HepG2 (cell line): ENCODE results near the gene APOC3. TPM values are rescaled to one million over a fixed set of nuclear protein-coding genes. Genes with fewer than 3 reads are reported as not detected.

Source experiments
- CSRNP1 ChIP-seq: sonication (generic); formaldehyde crosslinking; IDR thresholded peaks from 2 replicates; pipeline ENCODE4 v1.8.1; 2023; ENCODE audit warnings: mild to moderate bottlenecking, missing genetic modification reagents
- FOSL1 ChIP-seq: sonication (generic); formaldehyde crosslinking; IDR thresholded peaks from 2 replicates; pipeline ENCODE4 v1.9.0; 2021; ENCODE audit warnings: missing genetic modification reagents, borderline replicate concordance
- FOXC1 ChIP-seq: sonication (generic); formaldehyde crosslinking; IDR thresholded peaks from 2 replicates; pipeline ENCODE4 v1.8.0; 2022; ENCODE audit warnings: mild to moderate bottlenecking, missing genetic modification reagents, borderline replicate concordance
- GABPA ChIP-seq, 2 experiments: IDR thresholded peaks; 2 replicates each; pipeline ENCODE4 v1.6.1; 2011 to 2016; ENCODE audit warnings: low read depth in 2 of 2, low read length in 1 of 2, missing biosample characterization in 1 of 2, missing genetic modification characterization in 1 of 2
- MTF2 ChIP-seq: sonication (generic); formaldehyde crosslinking; IDR thresholded peaks from 2 replicates; pipeline ENCODE4 v1.5.0; 2020; ENCODE audit warnings: missing genetic modification reagents, borderline replicate concordance
- NFYC ChIP-seq: IDR thresholded peaks from 2 replicates; pipeline ENCODE4 v1.6.1; 2016; ENCODE audit warnings: missing genetic modification reagents, missing compliant biosample characterization
- NR3C1 ChIP-seq: sonication (generic); formaldehyde crosslinking; IDR thresholded peaks from 2 replicates; pipeline ENCODE4 v1.4.0; 2020; ENCODE audit warnings: missing genetic modification reagents
- POGZ ChIP-seq: sonication (generic); formaldehyde crosslinking; IDR thresholded peaks from 2 replicates; pipeline ENCODE4 v1.4.0; 2020; ENCODE audit warnings: mild to moderate bottlenecking, missing genetic modification reagents
- REL ChIP-seq: sonication (generic); formaldehyde crosslinking; conservative IDR thresholded peaks from 2 replicates; pipeline ENCODE4 v1.8.0; 2022; ENCODE audit warnings: mild to moderate bottlenecking, missing genetic modification reagents, moderate library complexity
- SIX1 ChIP-seq: sonication (generic); formaldehyde crosslinking; IDR thresholded peaks from 2 replicates; pipeline ENCODE4 v1.4.0; 2020; ENCODE audit warnings: missing genetic modification reagents, borderline replicate concordance
- SOX6 ChIP-seq, 2 experiments: fragments of 450-650 bp in 1 of 2; sonication (generic) in 1 of 2; formaldehyde crosslinking in 1 of 2; IDR thresholded peaks; 2 replicates each; pipeline versions ENCODE4 v1.4.0 to v1.6.1; 2017 to 2020; ENCODE audit warnings: antibody characterized with exemption in 1 of 2, mild to moderate bottlenecking in 1 of 2, missing genetic modification reagents in 1 of 2
- ZFX ChIP-seq: sonication (generic); formaldehyde crosslinking; IDR thresholded peaks from 2 replicates; pipeline ENCODE4 v1.4.0; 2020; ENCODE audit warnings: mild to moderate bottlenecking, low read depth, missing genetic modification reagents, moderate library complexity
- ZNF180 ChIP-seq: sonication (generic); formaldehyde crosslinking; IDR thresholded peaks from 2 replicates; pipeline ENCODE4 v1.4.0; 2020; ENCODE audit warnings: low read depth, missing genetic modification reagents, borderline replicate concordance
- ZNF431 ChIP-seq: sonication (generic); formaldehyde crosslinking; IDR thresholded peaks from 2 replicates; pipeline ENCODE4 v1.9.0; 2022; ENCODE audit warnings: missing genetic modification reagents, low read depth, mild to moderate bottlenecking, borderline replicate concordance
- ZNF580 ChIP-seq: IDR thresholded peaks from 2 replicates; pipeline ENCODE4 v1.6.1; 2016; ENCODE audit warnings: low read depth, borderline replicate concordance
- polyA plus RNA-seq, 8 experiments: library from polyadenylated mRNA; depleted of rRNA in 3 of 8; stranded (reverse) in 7 of 8; unstranded in 1 of 8; fragments of >200 nt; fragmentation: Illumina TruSeq in 4 of 8; extraction: Trizol in 4 of 8; gene quantifications; 2 replicates each; pipeline versions ENCODE4 v1.2.1 to v1.2.3, GENCODE V29; 2011 to 2016; ENCODE audit warnings: low read depth in 4 of 8, missing spikeins in 1 of 8, mixed read lengths in 1 of 8; ENCODE audit not compliant: insufficient read depth in 1 of 8
- total RNA-seq, 5 experiments: library from RNA; depleted of rRNA; stranded (reverse); fragments of >200 nt; fragmentation: Illumina TruSeq; extraction: Trizol; gene quantifications; 2 replicates each; pipeline ENCODE4 v1.2.3, GENCODE V29; 2016; ENCODE audit warnings: low read depth in 1 of 5
- TF ChIP-seq, protein P1 (sequence below): sonication (generic); formaldehyde crosslinking; IDR thresholded peaks from 2 replicates; pipeline ENCODE4 v1.4.0; 2020; ENCODE audit warnings: missing genetic modification reagents
- TF ChIP-seq, protein P2 (sequence below): sonication (generic); formaldehyde crosslinking; IDR thresholded peaks from 2 replicates; pipeline ENCODE4 v1.4.0; 2020; ENCODE audit warnings: missing genetic modification reagents, low read depth, mild to moderate bottlenecking, borderline replicate concordance
- TF ChIP-seq, protein P3 (sequence below): conservative IDR thresholded peaks from 2 replicates; pipeline ENCODE4 v1.6.1; 2018; ENCODE audit warnings: missing genetic modification reagents

The APOC3 gene
- total and polyA plus RNA-seq, 2 of the 13 experiments (the other 11 are each of a cell fraction or from before 2014, with no cell fraction given): 314 to 687 TPM

GRCh38 chr11:116835791-116836631 is 6.3 kb downstream of the APOC3 start (continued):
- TF ChIP-seq, protein P1, sequence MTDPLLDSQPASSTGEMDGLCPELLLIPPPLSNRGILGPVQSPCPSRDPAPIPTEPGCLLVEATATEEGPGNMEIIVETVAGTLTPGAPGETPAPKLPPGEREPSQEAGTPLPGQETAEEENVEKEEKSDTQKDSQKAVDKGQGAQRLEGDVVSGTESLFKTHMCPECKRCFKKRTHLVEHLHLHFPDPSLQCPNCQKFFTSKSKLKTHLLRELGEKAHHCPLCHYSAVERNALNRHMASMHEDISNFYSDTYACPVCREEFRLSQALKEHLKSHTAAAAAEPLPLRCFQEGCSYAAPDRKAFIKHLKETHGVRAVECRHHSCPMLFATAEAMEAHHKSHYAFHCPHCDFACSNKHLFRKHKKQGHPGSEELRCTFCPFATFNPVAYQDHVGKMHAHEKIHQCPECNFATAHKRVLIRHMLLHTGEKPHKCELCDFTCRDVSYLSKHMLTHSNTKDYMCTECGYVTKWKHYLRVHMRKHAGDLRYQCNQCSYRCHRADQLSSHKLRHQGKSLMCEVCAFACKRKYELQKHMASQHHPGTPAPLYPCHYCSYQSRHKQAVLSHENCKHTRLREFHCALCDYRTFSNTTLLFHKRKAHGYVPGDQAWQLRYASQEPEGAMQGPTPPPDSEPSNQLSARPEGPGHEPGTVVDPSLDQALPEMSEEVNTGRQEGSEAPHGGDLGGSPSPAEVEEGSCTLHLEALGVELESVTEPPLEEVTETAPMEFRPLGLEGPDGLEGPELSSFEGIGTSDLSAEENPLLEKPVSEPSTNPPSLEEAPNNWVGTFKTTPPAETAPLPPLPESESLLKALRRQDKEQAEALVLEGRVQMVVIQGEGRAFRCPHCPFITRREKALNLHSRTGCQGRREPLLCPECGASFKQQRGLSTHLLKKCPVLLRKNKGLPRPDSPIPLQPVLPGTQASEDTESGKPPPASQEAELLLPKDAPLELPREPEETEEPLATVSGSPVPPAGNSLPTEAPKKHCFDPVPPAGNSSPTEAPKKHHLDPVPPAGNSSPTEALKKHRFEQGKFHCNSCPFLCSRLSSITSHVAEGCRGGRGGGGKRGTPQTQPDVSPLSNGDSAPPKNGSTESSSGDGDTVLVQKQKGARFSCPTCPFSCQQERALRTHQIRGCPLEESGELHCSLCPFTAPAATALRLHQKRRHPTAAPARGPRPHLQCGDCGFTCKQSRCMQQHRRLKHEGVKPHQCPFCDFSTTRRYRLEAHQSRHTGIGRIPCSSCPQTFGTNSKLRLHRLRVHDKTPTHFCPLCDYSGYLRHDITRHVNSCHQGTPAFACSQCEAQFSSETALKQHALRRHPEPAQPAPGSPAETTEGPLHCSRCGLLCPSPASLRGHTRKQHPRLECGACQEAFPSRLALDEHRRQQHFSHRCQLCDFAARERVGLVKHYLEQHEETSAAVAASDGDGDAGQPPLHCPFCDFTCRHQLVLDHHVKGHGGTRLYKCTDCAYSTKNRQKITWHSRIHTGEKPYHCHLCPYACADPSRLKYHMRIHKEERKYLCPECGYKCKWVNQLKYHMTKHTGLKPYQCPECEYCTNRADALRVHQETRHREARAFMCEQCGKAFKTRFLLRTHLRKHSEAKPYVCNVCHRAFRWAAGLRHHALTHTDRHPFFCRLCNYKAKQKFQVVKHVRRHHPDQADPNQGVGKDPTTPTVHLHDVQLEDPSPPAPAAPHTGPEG: peak; percentile 76; the same call in 1 of the 2 replicates
- TF ChIP-seq, protein P2, sequence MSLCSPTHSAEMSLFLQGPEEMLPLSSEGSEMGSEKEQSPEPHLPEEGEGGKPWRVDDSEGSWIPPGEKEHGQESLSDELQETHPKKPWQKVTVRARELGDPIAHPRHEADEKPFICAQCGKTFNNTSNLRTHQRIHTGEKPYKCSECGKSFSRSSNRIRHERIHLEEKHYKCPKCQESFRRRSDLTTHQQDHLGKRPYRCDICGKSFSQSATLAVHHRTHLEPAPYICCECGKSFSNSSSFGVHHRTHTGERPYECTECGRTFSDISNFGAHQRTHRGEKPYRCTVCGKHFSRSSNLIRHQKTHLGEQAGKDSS (CRISPR knock-in tag): no peak
- TF ChIP-seq ZNF580 (CRISPR knock-in tag): no peak
- TF ChIP-seq ZFX (CRISPR knock-in tag): no peak
- TF ChIP-seq SIX1 (CRISPR knock-in tag): no peak
- peak; percentile 59; the same call in 1 of the 2 replicates for TF ChIP-seq FOXC1 (CRISPR knock-in tag)
- TF ChIP-seq FOSL1 (CRISPR knock-in tag): no peak
- peak; percentile 79 for TF ChIP-seq CSRNP1
- no peak for TF ChIP-seq NR3C1
- TF ChIP-seq GABPA (IDR thresholded peaks at IDR 0.05; ENCODE audit: low read depth, low read length): no peak
- TF ChIP-seq GABPA (CRISPR knock-in tag; IDR thresholded peaks at IDR 0.05; ENCODE audit: low read depth): no peak
- no peak for TF ChIP-seq ZNF180 (CRISPR knock-in tag)
- no peak for TF ChIP-seq POGZ (CRISPR knock-in tag)
- TF ChIP-seq REL: 0 out of 2 replicates have a peak, but pooled peaks have one; percentile 36
- TF ChIP-seq NFYC (CRISPR knock-in tag): no peak
- TF ChIP-seq, protein P3, sequence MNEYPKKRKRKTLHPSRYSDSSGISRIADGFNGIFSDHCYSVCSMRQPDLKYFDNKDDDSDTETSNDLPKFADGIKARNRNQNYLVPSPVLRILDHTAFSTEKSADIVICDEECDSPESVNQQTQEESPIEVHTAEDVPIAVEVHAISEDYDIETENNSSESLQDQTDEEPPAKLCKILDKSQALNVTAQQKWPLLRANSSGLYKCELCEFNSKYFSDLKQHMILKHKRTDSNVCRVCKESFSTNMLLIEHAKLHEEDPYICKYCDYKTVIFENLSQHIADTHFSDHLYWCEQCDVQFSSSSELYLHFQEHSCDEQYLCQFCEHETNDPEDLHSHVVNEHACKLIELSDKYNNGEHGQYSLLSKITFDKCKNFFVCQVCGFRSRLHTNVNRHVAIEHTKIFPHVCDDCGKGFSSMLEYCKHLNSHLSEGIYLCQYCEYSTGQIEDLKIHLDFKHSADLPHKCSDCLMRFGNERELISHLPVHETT: no peak
- TF ChIP-seq SOX6 (IDR thresholded peaks at IDR 0.05): no peak
- TF ChIP-seq SOX6 (CRISPR knock-in tag; IDR thresholded peaks at IDR 0.05): peak; percentile 44
- no peak for TF ChIP-seq MTF2 (CRISPR knock-in tag)
- no peak for TF ChIP-seq ZNF431
